PFSK-1 (cell line): ENCODE data around the gene XPNPEP1.

ENCODE experiments used
- FOXP2 ChIP-seq: optimal IDR thresholded peaks from 2 replicates; pipeline ENCODE3; 2011; ENCODE audit warnings: borderline replicate concordance, control low read depth, inconsistent platforms; ENCODE audit not compliant: insufficient read depth; ENCODE audit errors: extremely low read length, extremely low read depth
- POLR2AphosphoS5 ChIP-seq: IDR thresholded peaks from 2 replicates; pipeline ENCODE4 v1.6.1; 2012; ENCODE audit warnings: low read depth, mild to moderate bottlenecking, control low read depth, low read length, moderate library complexity
- SIN3A ChIP-seq: IDR thresholded peaks from 2 replicates; pipeline ENCODE4 v1.6.1; 2012; ENCODE audit warnings: mild to moderate bottlenecking, low read length, moderate library complexity, borderline replicate concordance; ENCODE audit not compliant: insufficient read depth
- TAF1 ChIP-seq: IDR thresholded peaks from 2 replicates; pipeline ENCODE4 v1.6.1; 2012; ENCODE audit warnings: low read length, control low read depth, borderline replicate concordance; ENCODE audit not compliant: insufficient read depth
- TF ChIP-seq, protein P1 (sequence below), 2 experiments: IDR thresholded peaks; 2 replicates each; pipeline versions ENCODE4 v1.6.1 to v1.8.0; 2011 to 2012; ENCODE audit warnings: low read depth in 2 of 2, low read length in 2 of 2, control low read depth in 1 of 2, inconsistent platforms in 1 of 2, mild to moderate bottlenecking in 1 of 2, moderate library complexity in 1 of 2; ENCODE audit not compliant: insufficient read depth in 1 of 2

DNA sequence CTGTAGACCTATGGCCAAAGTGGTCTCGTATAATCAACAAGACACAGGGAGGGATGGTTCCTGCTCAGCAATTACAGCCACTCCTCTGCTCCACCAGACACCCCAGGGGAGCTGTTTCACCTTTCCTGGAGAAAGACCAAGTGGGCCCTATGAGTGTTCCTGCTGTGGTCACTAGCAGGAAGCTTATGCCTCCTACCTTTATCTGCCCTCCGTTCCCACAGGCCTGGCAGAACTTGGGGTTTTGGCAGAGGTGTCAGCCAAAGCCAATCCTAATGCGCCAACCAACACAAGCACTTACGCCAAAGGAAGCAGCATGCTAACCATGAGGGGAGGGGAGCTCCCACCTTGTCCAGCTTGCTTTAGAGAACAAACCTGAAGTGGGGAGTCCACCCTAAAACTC, 31.2 kb downstream of the XPNPEP1 start:
- TF ChIP-seq TAF1 = no peak
- TF ChIP-seq, protein P1, sequence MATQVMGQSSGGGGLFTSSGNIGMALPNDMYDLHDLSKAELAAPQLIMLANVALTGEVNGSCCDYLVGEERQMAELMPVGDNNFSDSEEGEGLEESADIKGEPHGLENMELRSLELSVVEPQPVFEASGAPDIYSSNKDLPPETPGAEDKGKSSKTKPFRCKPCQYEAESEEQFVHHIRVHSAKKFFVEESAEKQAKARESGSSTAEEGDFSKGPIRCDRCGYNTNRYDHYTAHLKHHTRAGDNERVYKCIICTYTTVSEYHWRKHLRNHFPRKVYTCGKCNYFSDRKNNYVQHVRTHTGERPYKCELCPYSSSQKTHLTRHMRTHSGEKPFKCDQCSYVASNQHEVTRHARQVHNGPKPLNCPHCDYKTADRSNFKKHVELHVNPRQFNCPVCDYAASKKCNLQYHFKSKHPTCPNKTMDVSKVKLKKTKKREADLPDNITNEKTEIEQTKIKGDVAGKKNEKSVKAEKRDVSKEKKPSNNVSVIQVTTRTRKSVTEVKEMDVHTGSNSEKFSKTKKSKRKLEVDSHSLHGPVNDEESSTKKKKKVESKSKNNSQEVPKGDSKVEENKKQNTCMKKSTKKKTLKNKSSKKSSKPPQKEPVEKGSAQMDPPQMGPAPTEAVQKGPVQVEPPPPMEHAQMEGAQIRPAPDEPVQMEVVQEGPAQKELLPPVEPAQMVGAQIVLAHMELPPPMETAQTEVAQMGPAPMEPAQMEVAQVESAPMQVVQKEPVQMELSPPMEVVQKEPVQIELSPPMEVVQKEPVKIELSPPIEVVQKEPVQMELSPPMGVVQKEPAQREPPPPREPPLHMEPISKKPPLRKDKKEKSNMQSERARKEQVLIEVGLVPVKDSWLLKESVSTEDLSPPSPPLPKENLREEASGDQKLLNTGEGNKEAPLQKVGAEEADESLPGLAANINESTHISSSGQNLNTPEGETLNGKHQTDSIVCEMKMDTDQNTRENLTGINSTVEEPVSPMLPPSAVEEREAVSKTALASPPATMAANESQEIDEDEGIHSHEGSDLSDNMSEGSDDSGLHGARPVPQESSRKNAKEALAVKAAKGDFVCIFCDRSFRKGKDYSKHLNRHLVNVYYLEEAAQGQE (IDR thresholded peaks at IDR 0.05; ENCODE audit: insufficient read depth in 1 of 2, low read depth in 2 of 2, low read length in 2 of 2) = no peak
- no peak for TF ChIP-seq SIN3A
- no peak for TF ChIP-seq POLR2AphosphoS5
- no peak for TF ChIP-seq FOXP2
